ENCODE results near the gene DMRT3. TPM values are rescaled to one million over a fixed set of nuclear protein-coding genes. Genes with fewer than 3 reads are reported as not detected.

Gene DMRT3
- total and polyA plus RNA-seq, 9 of the 15 experiments (the other 6 are each of a cell fraction or from before 2014, with no cell fraction given): not detected

- Histone ChIP-seq H3K9ac (ENCODE audit: insufficient read depth in 1 of 2, low read depth in 2 of 2, low read length in 2 of 2) (no peak overlapping the region), H3K4me3 (no peak overlapping the region), H3K27me3 (ENCODE audit: control insufficient read depth in 2 of 2, insufficient read depth in 2 of 2, low read length in 2 of 2) (peaks cover 0 to 30% of the 10 kb centered on the region in 2 experiments; a peak in 2 of 5 replicates), H3K9me1 (ENCODE audit: control insufficient read depth, insufficient read depth, low read length) (no peaks in the 10 kb centered on the region), H3K27ac (ENCODE audit: extremely low read depth, low read depth, low read length) (no peak overlapping the region), H3K36me3 (ENCODE audit: control insufficient read depth, insufficient read depth, low read length) (no peaks in the 10 kb centered on the region), H3K4me1 (replicated peaks in 1 of 2; ENCODE audit: control insufficient read depth in 2 of 2, insufficient read depth in 2 of 2, low read length in 2 of 2) (no peaks in the 10 kb centered on the region; a peak in 1 of 5 replicates), H3K79me2 (ENCODE audit: control insufficient read depth, insufficient read depth, low read length) (no peaks in the 10 kb centered on the region), H2AFZ (ENCODE audit: low read depth, low read length) (no peak overlapping the region), H3K4me2 (ENCODE audit: insufficient read depth, low read length) (no peak overlapping the region), H4K20me1 (replicated peaks; ENCODE audit: control insufficient read depth, insufficient read depth, low read length) (no peaks in the 10 kb centered on the region), H3K9me3 (replicated peaks; ENCODE audit: control insufficient read depth, insufficient read depth, low read depth, low read length) (no peaks in the 10 kb centered on the region)
- in situ Hi-C loops (cut with MboI): no loop called here
- 5% methylated on average over 13 of the region's 42 CpGs for WGBS (ENCODE audit: insufficient coverage, low coverage, missing lambda C conversion rate)
- DNase-seq (ENCODE audit: extremely low read depth in 1 of 4, low spot score in 3 of 4): peak in 2 of 4 experiments; percentile 8 to 14
- POLR2A ChIA-PET: no interaction called here
- intact Hi-C loops (cut with micrococcal nuclease): no loop called here
- BruUV-seq (replicated peaks): no TSS peak
- ATAC-seq: no peak
- FAIRE-seq: no peak
- CTCF ChIA-PET (ENCODE audit: low intra/inter-chr PET ratio): no interaction called here
- TF ChIP-seq ETV1 (tag; conservative IDR thresholded peaks at IDR 0.05; ENCODE audit: low read depth): no peak
- TF ChIP-seq ERF (CRISPR knock-in tag; IDR thresholded peaks at IDR 0.05): no peak
- no peak for TF ChIP-seq BRCA1 (IDR thresholded peaks at IDR 0.05)
- no peak for TF ChIP-seq BRCA1 (CRISPR knock-in tag; IDR thresholded peaks at IDR 0.05)
- TF ChIP-seq ZNF263 (CRISPR knock-in tag; IDR thresholded peaks at IDR 0.05; ENCODE audit: borderline replicate concordance): no peak
- no peak for TF ChIP-seq PRDM10 (IDR thresholded peaks at IDR 0.05; ENCODE audit: partially characterized antibody)
Observed at GRCh38 chr9:971901-972500, 4.5 kb upstream of the DMRT3 start.

Data from K562 (cell line).